Type B pancreatic cell (in vitro differentiated cells): ENCODE data around the gene PIERCE2. TPM values are rescaled to one million over a fixed set of nuclear protein-coding genes. Genes with fewer than 3 reads are reported as not detected.
A peak's percentile ranks its signal among the peaks of the same experiment; 100 is the strongest.

ENCODE experiments used
- DNase-seq: peaks from one replicate; pipeline ENCODE4 v3.0.0; 2021; ENCODE audit warnings: mixed read lengths; ENCODE audit not compliant: unreplicated experiment; ENCODE audit errors: extremely low spot score
- H3K27ac Mint-ChIP-seq: 2 replicates; pipeline ENCODE4 v1.8.0; 2021; ENCODE audit warnings: mild to moderate bottlenecking, mixed read lengths
- H3K27me3 Mint-ChIP-seq: 2 replicates; pipeline ENCODE4 v1.8.0; 2021; ENCODE audit warnings: mixed read lengths
- H3K36me3 Mint-ChIP-seq: 2 replicates; pipeline ENCODE4 v1.8.0; 2021; ENCODE audit warnings: mixed read lengths
- H3K4me1 Mint-ChIP-seq: one replicate; pipeline ENCODE4 v1.8.0; 2021; ENCODE audit warnings: mixed read lengths; ENCODE audit not compliant: unreplicated experiment
- H3K4me3 Mint-ChIP-seq: 2 replicates; pipeline ENCODE4 v1.8.0; 2021; ENCODE audit warnings: mild to moderate bottlenecking, mixed read lengths
- H3K9me3 Mint-ChIP-seq: 2 replicates; pipeline ENCODE4 v1.8.0; 2021; ENCODE audit warnings: mixed read lengths
- CTCF ChIP-seq: fragments of 200-600 bp; sonication (generic); conservative IDR thresholded peaks from 2 replicates; pipeline ENCODE4 v1.5.0; 2021; ENCODE audit warnings: antibody characterized with exemption, mild to moderate bottlenecking
- total RNA-seq: library from RNA; stranded (reverse); gene quantifications from 2 replicates; pipeline ENCODE4 v1.2.1, GENCODE V29; 2021; ENCODE audit warnings: low replicate concordance

PIERCE2 gene
- total RNA-seq, 1 donor from 2014 or later = 2.1 TPM

GRCh38 chr15:55372701-55373440 lies 35.4 kb upstream of the PIERCE2 start:
- Mint-ChIP-seq H3K36me3 (peaks cover 7% of the 10 kb centered on the region), H3K4me1 (no peaks in the 10 kb centered on the region), H3K4me3 (no peak overlapping the region), H3K27me3 (no peaks in the 10 kb centered on the region), H3K27ac (no peak overlapping the region), H3K9me3 (no peaks in the 10 kb centered on the region)
- no peak for TF ChIP-seq CTCF
- DNase-seq = no peak

GRCh38 chr15:55379095-55379494 lies 29.2 kb upstream of the PIERCE2 start:
- Mint-ChIP-seq H3K27me3 (no peaks in the 10 kb centered on the region), H3K4me3 (no peak overlapping the region), H3K36me3 (peaks cover 13% of the 10 kb centered on the region), H3K9me3 (no peaks in the 10 kb centered on the region), H3K27ac (no peak overlapping the region), H3K4me1 (no peaks in the 10 kb centered on the region)
- DNase-seq = no peak
- no peak for TF ChIP-seq CTCF

GRCh38 chr15:55381595-55381994 lies 26.7 kb upstream of the PIERCE2 start:
- Mint-ChIP-seq H3K27me3 (no peaks in the 10 kb centered on the region), H3K36me3 (peaks cover 15% of the 10 kb centered on the region), H3K9me3 (no peaks in the 10 kb centered on the region), H3K27ac (no peak overlapping the region), H3K4me3 (no peak overlapping the region), H3K4me1 (no peaks in the 10 kb centered on the region)
- no peak for TF ChIP-seq CTCF
- DNase-seq = no peak

- no peaks in the 10 kb centered on the region for H3K9me3 Mint-ChIP-seq
- no peak overlapping the region for H3K4me3 Mint-ChIP-seq
- no peak for DNase-seq
- peaks cover 20% of the 10 kb centered on the region for H3K36me3 Mint-ChIP-seq
- no peak overlapping the region for H3K27ac Mint-ChIP-seq
- TF ChIP-seq CTCF = no peak
- no peaks in the 10 kb centered on the region for H3K27me3 Mint-ChIP-seq
- H3K4me1 Mint-ChIP-seq = no peaks in the 10 kb centered on the region
These were observed 24.6 kb upstream of the PIERCE2 start for GRCh38 chr15:55383687-55384086.

GRCh38 chr15:55387027-55387426 lies 21.3 kb upstream of the PIERCE2 start:
- H3K27me3 Mint-ChIP-seq = no peaks in the 10 kb centered on the region
- no peaks in the 10 kb centered on the region for H3K4me1 Mint-ChIP-seq
- H3K9me3 Mint-ChIP-seq = no peaks in the 10 kb centered on the region
- H3K36me3 Mint-ChIP-seq = peaks cover 24% of the 10 kb centered on the region
- H3K27ac Mint-ChIP-seq = no peak overlapping the region
- no peak for TF ChIP-seq CTCF
- DNase-seq = no peak
- H3K4me3 Mint-ChIP-seq = no peak overlapping the region

GRCh38 chr15:55389264-55389607 lies 19.1 kb upstream of the PIERCE2 start:
- Mint-ChIP-seq H3K4me3 (no peak overlapping the region), H3K9me3 (no peaks in the 10 kb centered on the region), H3K4me1 (no peaks in the 10 kb centered on the region), H3K36me3 (peaks cover 13% of the 10 kb centered on the region), H3K27ac (peak overlapping the region; percentile 44), H3K27me3 (no peaks in the 10 kb centered on the region)
- TF ChIP-seq CTCF = no peak
- no peak for DNase-seq
